Stimulated activated CD4-positive, alpha-beta T cell treated with anti-CD3 and anti-CD28 coated beads, TNF-alpha, amount 100 ng/mL, for 24 hours (primary cell): Measurements from ENCODE around the gene SLC39A5.
A peak's percentile ranks its signal among the peaks of the same experiment; 100 is the strongest.

Experiments used
- DNase-seq, 3 experiments: peaks; one replicate each; pipeline ENCODE4 v3.0.0-alpha.2; 2020; ENCODE audit warnings: low read depth in 3 of 3

SLC39A5 gene

DNA sequence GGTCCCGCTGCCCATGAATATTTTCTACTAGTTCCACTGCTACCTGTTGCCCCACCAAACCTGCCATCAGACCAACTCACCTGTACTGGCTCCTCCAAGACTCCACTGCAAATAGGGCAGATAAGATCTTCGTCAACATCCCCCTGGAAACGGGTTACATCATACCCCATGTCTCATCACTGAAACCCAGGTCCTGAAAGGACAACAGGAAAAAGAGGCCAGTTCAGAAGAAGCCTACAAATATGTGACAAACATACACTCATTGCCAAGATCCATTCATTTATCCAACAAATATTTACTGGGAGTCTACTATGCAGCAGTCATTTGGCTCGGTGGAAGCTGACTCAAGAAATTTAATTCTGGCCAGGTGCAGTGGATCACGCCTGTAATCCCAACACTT lies 16.0 kb upstream of the SLC39A5 start:
- DNase-seq: no peak

DNA sequence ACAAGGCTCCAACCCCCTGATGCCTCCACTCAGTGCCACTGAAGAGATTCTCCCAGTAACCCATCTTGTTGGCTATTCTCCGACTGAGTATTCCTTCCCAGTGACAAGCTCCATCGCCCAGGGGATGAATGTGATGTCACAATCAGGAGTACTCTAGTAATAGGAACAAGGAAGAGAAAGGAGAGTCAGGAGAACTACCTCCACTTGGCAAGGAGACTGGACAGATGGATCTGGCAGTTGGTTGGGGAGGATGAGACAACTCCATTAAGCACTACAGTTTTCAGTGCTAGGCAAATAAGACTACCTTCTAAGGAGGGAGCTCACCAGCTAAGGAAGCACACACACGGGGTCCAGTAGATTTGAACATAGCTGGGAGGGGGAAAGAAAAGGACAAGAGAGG lies 13.4 kb upstream of the SLC39A5 start:
- DNase-seq: no peak

DNA sequence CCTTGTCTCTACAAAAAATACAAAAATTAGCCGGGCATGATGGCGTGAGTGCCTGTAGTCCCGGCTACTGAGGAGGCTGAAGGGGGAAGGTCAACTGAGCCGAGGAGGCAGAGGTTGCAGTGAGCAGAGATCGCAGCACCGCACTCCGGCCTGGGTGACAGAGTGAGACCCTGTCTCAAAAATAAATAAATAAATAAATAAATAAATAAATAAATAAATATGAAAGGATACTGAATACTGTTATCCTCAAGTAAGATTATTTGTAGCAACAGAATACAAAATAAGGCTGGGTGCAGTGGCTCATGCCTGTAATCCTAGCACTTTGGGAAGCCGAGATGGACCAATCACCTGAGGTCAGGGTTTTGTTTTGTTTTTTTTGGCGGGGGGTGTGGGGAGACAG lies 10.0 kb upstream of the SLC39A5 start:
- no peak for DNase-seq

DNA sequence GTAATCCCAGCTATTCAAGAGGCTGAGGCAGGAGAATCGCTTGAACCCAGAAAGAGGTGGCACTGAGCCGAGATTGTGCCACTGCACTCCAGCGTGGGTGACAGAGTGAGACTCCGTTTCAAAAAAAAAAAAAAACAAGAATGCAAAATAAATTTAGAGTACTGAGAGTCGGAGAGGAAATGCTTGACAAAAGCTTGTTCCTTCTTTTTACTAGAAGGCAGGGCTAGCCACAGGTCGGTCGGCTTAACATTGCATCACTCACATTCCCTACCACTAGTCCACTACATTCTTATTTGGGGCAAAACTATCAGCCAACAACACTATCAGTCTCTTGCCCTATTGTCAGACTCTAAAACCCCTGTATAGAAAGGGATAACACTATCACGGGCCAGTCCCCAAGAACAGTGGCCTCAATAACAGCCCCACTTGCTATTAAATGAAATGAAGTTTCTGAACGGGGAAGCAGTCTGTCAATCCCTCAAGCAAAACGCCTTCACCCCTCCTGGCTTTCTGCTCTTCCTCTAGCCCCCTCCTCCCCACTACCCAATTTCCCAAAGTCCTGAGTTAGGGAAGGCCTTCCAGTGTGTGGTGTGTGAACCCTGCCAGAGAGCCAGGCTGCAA lies 9.1 kb upstream of the SLC39A5 start:
- DNase-seq: no peak

DNA sequence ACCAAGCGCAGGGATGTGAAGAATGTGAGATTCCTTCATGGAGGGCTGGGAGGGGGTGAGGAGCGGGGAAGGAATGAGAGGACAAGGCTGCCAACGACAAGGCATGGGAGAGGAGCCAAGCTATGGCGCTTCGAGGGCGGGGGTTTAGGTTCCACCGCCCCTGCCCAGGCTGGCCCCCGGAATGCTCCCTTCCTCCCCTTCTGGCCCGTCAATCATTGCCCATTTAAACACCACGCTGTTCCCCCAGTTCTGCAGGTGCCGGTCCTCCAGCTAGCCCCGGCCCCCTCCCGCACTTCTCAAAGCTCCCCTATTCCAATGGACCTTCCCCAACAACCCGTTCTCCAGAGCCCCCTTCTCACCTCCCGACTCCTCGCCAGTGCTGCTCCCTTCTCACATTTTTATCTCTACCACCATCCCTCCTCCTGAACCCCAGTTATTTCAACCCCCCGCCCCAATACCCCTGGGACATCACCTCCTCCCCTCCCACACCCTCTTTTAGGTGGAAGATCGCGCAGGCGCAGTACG lies 8.6 kb upstream of the SLC39A5 start:
- DNase-seq: no peak

DNA sequence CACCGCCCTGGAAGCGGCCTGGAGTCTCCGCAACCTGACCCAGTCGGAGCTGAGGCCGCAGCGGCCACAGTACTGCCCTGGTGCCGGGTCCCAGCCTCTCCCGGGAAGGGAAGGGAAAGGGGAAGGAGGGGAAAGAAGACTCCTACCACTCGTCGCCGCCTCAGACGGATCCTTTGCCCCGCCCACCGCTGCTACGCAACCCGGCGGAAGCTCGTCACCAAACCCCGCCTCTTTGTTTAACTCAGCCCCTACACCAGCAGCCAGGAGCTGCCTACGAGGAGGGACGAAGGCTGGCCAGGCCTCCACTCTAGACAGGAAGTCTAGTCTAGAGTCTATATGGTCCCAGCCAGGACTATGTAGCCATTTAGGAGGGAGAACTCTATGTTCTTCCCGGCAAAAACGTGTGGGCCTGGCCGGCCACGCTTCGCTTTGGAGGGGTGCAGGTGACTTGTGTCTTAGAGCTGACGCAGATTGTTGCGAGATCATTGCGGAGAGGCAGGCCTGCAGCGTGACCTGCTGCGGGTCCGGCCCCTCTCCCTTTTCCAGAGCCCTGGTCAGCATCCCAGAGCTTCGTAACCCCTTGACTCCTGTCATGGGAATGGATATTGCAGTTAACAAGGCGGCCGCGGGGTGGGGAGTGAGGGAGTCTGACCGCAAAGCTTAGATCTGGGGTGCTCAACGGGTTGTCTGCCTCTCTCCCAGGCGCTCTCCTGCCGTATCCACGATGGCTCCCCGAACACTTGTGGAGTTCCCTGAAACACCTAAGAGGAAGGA lies 7.9 kb upstream of the SLC39A5 start, which contains the start of gene RNF41:
RNF41 (minus strand) TSS at position 166 of the 774 bp plus-strand sequence. CDS start 7,875 bp downstream, outside the sequence.
- DNase-seq: peak; percentile 85 to 91 (median 87)

DNA sequence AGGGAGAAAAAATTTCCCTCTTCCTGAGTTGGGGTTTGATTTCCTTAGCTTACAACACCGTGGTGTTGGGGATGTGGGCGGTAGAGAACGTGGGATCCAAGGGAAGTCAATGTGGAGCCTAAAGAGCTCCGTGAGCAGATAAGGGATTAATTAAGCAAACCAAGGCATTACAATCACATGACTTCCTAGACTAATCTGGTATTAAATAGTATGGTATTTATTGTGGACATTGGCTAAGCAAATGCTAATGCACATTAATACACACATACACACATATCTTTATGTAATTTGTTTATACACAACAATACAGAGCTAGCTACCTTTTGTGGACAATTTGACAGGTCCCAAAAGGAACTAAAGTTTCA lies 7.3 kb upstream of the SLC39A5 start:
- no peak for DNase-seq

DNA sequence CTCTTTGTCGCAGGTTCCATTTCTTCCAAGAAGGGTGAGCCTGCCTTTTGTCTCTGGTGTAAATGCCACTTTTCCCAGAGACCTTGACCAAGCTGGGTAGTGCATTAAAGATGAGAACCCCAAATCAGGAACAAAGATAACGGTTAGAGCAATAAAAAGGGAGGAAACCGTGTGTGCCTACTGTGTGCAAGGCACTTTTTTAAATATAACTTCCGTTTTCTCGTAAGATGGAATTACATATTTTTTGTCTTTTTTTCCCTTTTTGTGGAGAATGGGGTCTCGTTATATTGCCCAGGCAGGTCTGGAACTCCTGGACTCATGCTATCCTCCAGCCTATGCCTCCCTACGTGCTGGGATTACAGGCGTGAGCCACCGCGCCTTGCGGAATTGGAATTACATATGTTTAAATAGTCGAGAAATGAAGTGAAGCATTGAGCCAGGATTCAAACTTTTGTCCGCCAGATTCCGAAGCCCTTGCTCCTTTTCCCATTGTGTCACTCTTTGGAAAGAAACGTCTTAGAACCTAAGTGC lies 6.2 kb upstream of the SLC39A5 start:
- DNase-seq: no peak

DNA sequence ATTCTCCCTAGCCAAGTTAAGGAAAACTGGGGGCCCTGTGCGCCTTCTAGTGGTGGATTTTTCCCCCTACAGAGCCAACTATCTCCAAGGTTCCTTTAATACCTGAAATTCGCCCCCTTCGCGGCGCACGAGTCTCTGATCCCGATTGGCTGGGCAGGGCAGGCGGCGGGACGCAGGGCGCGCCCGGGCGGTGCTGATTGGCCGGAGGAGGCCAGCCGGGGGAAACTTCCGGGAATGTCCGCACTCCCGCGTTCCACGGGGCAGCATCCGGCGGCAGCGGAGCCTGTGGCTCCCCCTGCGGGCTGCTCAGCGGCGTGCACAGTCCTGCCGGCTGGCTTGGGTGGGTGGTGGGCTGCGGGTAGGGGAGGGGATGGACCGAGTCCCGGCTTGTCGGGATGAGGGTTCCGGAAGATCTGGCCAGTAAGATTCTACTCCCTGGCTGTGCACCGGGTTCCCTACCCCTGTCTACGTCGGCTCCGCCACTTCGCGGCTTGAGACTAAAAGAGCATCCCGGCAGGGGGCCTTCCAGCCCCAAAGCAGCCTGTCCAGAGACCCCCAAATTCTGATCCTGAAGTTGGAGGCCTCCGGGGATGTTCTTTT lies 5.6 kb upstream of the SLC39A5 start, which contains the start of gene NABP2:
NABP2 (plus strand) TSS at position 241 of the 600 bp plus-strand sequence. CDS start 515 bp downstream, outside the sequence.
- peak; percentile 91 to 96 (median 92) for DNase-seq

DNA sequence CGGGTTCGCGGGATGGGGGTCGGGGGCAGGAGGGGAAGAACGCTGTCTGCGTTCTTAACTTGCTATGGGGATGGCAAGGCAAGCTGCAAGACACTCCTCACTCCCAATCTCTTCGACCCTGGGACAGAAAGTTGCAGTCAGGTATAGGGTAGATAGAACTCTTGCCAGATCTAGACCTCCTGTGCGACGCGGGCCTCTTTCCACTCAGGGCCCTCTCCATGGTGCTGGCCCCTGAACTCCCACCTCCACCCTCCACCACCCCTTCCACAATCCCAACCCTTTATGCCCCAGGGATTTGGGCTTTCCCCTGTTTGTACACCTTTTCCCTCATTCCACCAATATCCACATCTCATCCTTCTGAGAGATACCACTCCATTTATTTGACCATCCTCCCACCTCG lies 4.9 kb upstream of the SLC39A5 start:
- no peak for DNase-seq

DNA sequence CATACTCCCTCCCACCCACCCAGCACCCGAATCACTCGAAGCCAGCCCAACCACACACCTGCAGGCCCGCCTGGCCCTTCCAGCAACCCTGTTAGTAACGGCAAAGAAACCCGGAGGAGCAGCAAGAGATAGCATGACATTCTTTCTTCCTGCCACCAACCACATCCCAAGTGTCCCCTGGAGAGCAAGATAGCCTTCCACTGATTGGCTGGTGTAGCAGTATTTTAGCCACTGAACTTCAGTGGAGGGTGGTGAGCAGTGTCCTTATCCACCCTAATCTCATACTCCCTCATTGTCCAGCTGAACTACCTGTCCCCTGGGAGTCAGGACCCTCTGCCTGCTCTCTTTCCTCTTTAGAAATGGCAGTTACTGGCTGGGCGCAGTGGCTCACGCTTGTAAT lies 769 bp upstream of the SLC39A5 start:
- DNase-seq: no peak

DNA sequence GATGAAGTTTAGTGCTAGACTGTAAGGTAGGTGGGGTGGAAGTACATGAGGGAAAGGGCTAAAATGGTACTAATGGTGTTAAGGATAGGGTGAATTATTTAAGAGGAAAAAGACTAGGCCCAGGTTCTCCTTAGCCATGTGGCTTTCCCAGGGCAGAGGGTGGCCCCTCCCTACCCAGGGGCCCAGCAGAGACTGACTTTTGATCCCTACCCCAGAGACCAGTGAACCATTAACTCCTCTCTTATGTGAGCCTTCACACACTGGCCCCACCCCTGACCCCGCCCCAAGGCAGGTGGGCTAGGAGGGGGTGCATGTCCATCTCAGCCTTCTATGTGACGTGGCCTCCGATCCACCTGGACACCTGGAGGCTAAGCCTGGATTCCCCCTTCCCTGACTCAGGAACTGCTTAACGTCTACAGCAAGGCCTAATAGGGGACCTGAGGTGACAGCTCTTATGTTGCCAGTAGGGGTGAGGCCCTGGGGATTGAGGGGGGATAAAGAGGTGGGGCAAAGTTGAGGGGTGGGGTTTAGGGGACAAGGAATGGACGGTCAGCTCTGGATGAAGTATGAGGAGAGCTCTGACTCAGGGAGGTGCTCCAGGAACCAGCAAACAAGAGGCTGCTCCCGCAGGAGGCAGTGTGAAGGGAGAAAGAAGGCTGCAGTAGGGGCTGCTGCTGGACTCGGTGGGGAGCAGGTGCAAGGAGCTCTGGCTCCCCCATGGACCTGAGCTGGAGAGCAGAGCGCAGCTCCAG lies 757 bp downstream of the SLC39A5 start:
- no peak for DNase-seq

DNA sequence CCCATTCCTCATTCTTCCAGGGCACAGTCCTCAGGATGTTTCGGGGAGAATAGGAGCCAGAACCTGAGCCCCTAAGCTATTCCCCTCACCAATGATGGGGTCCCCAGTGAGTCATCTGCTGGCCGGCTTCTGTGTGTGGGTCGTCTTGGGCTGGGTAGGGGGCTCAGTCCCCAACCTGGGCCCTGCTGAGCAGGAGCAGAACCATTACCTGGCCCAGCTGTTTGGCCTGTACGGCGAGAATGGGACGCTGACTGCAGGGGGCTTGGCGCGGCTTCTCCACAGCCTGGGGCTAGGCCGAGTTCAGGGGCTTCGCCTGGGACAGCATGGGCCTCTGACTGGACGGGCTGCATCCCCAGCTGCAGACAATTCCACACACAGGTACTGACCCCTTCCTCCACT lies 1.3 kb downstream of the SLC39A5 start:
- DNase-seq: no peak

DNA sequence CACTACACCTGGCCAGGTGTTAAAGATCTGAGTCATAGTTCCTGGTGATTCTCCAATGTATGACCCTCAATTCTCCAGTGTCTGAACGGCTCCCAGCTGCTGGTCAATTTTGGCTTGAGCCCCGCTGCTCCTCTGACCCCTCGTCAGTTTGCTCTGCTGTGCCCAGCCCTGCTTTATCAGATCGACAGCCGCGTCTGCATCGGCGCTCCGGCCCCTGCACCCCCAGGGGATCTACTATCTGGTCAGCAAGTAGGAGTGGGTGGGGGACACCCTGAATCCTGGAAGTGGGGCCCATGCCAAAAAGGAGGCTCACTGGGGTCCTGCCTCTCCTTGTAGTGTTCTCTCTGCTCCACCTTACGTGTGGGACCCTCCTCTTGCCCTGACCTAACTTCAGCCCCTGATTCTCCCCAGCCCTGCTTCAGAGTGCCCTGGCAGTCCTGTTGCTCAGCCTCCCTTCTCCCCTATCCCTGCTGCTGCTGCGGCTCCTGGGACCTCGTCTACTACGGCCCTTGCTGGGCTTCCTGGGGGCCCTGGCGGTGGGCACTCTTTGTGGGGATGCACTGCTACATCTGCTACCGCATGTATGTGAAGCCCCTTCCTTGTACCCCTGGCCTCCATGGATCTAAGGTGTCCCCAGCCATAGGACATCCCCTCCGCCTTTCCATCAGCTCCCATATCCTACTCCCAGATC lies 5.0 kb downstream of the SLC39A5 start:
- DNase-seq: no peak

DNA sequence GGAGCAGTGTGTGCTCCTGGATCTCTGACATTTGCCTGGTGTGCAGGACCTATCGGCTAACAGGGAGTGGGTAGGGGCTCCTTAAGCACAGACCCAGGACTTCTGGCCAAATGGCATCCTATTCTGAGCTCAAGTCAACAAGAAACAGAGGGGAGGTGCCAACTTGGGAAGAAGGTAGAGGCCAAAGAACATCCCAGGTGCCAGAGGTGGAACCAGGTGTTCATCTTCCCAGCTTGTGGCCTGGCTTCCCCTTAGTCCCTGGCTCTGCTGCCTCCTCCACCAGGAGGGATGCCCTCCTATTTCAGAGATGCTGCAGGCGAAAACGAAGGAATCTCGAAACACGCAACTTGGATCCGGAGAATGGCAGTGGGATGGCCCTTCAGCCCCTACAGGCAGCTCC lies 6.2 kb downstream of the SLC39A5 start:
- no peak for DNase-seq

DNA sequence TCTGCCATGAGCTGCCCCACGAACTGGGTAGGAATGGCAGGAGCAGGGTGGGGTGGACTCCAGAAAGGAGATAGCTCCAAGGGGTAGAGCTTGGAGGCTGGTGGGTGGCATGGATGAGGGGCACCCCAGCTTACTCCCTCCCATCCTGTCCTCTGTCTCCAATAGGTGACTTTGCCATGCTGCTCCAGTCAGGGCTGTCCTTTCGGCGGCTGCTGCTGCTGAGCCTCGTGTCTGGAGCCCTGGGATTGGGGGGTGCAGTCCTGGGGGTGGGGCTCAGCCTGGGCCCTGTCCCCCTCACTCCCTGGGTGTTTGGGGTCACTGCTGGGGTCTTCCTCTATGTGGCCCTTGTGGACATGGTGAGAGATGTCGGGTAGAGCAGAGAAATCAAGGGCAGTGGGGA lies 7.1 kb downstream of the SLC39A5 start:
- no peak for DNase-seq

DNA sequence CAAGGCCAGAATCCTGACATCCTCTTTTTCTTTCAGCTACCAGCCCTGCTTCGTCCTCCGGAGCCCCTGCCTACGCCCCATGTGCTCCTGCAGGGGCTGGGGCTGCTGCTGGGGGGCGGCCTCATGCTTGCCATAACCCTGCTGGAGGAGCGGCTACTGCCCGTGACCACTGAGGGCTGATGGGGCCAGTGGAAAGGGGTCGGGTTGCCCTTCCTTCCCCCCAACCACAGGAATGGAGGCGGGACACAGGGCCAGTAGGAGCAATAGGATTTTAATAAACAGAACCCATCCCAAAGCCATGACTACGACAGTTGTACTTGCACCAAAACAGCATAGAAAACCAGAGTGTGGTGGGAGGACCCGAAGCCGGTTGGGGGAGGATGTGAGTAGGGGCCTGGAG lies 7.7 kb downstream of the SLC39A5 start:
- DNase-seq: no peak

DNA sequence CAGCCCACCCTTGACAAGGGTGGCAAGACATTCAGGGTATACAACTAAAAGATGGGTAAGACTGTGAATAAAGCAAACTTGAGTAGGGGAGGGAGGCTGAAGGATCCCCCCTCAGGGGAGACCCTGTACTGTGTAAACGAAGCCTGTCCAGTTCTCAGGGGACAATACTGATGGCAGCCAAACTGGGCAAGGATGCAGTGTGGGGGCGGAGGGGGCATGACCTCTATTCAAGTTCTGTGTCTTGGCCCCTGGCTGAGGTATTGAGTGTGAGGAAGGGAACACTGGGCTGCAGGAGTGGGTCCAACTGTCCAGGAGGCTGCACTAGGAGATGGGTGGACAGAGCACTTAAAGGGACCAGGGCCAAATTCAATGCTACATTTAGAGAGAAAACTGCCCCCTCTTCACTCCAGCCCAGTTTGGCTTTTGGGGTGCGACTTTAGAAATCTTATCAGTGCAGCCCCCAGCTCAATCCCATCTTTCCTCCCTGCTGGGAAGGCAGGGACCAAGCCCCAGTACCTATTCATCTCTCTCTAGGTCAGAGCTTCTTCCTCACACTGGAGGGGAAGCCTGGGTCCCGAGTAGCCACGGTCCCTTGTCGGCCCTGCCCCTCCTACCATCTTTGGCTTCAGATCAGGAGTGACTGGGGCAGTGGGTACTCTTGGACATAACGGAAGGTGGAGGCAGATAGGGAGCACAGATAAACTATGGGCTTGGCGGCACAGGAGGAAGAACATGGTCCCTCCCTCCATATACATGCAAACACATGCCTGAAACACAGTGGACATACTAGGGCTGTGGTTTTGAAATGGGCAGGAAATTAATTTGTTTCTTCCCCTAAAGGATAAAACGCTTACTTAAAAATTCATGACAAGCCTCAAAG lies 11.8 kb downstream of the SLC39A5 start:
- DNase-seq: no peak

DNA sequence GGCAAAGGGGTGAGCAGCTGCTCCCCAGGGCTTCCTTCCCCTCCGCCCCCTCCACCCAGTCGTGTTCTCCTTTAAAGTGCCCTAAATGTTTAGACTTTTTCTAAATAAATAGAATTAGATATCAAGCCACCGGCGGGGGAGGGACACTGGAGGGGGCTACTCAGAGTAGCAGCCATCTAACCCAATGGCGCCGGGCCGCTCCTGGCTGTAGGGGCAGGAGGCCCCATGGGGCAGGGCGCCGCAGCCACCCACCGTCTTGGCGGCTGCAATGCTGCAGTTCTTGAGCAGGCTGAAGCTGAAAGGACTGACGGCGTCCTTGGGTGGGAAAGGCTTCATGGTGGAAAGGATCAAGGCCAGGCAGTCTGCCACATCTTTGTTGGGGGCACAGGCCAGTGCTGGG lies 13.1 kb downstream of the SLC39A5 start:
- DNase-seq: no peak

DNA sequence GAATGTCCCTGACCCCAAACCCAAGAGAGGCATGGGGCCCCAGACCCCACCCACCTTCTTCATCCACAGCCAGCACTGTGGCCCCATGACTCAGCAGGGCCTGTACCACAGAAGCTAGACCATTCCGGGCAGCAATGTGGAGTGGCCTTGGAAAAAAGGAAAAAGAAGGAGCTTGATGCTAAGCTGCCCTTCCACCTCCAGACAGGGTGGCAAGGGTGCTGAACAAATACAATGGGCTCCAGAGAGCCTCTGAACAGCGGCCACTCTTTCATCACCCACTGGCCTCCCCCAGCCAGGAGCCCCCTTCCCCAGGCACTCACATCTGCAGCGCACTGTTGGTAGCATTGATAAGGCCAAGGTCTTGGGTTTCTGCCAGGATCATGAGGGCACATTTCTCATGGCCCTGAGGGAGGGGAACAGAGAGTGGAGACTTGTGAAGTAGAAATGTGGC lies 13.9 kb downstream of the SLC39A5 start:
- no peak for DNase-seq
